GM19397 (cell line): ENCODE results near the gene ST3GAL5.
"Not testable (repeated sequence)": the region's sequence is repeated elsewhere in the genome, so short reads cannot be mapped to it uniquely, and the experiment has no call there.

ENCODE experiments used
- ATAC-seq: cut with Tn5 transposase; IDR thresholded peaks from one replicate; pipeline ENCODE4 v1.9.1; 2021; ENCODE audit warnings: mild to moderate bottlenecking, moderate library complexity; ENCODE audit not compliant: unreplicated experiment

ST3GAL5 gene

GRCh38 chr2:85888684-85889626 is at the start of gene ST3GAL5:
TSS of gene ST3GAL5 (minus strand) at chr2:85888990. CDS start at chr2:85888905, 85 bp downstream.
- peak; percentile 82 for ATAC-seq

- ATAC-seq = no peak
These were observed 49.7 kb upstream of the ST3GAL5 start for GRCh38 chr2:85938456-85938855.

GRCh38 chr2:85937069-85937439 is 48.3 kb upstream of the ST3GAL5 start:
- no peak for ATAC-seq

- ATAC-seq = no peak
These were observed 47.8 kb upstream of the ST3GAL5 start for GRCh38 chr2:85936421-85937068.

GRCh38 chr2:85935746-85936208 is 47.0 kb upstream of the ST3GAL5 start:
- ATAC-seq = no peak

- no peak for ATAC-seq
These were observed 46.5 kb upstream of the ST3GAL5 start for GRCh38 chr2:85935170-85935745.

- ATAC-seq = no peak
These were observed 45.2 kb upstream of the ST3GAL5 start for GRCh38 chr2:85933753-85934594.

- ATAC-seq = not testable (repeated sequence)
These were observed 42.4 kb upstream of the ST3GAL5 start for GRCh38 chr2:85931151-85931550.

- no peak for ATAC-seq
These were observed 41.6 kb upstream of the ST3GAL5 start for GRCh38 chr2:85930129-85931124.

GRCh38 chr2:85929096-85930050 is 40.6 kb upstream of the ST3GAL5 start:
- no peak for ATAC-seq

GRCh38 chr2:85926931-85927661 is 38.3 kb upstream of the ST3GAL5 start:
- ATAC-seq = no peak

GRCh38 chr2:85926526-85926925 is 37.7 kb upstream of the ST3GAL5 start:
- no peak for ATAC-seq

- ATAC-seq = no peak
These were observed 36.5 kb upstream of the ST3GAL5 start for GRCh38 chr2:85925216-85925671.

- ATAC-seq = no peak
These were observed 35.7 kb upstream of the ST3GAL5 start for GRCh38 chr2:85924522-85924921.

- no peak for ATAC-seq
These were observed 33.4 kb upstream of the ST3GAL5 start for GRCh38 chr2:85922199-85922598.

GRCh38 chr2:85921659-85922058 is 32.9 kb upstream of the ST3GAL5 start:
- no peak for ATAC-seq

- no peak for ATAC-seq
These were observed 32.2 kb upstream of the ST3GAL5 start for GRCh38 chr2:85920810-85921545.
